Hepatocyte (in vitro differentiated cells): ENCODE data around the gene PRMT7. TPM values are rescaled to one million over a fixed set of nuclear protein-coding genes. Genes with fewer than 3 reads are reported as not detected.

Experiments
- DNase-seq: peaks from one replicate; pipeline ENCODE4 v3.0.0-alpha.2; 2016; ENCODE audit warnings: low spot score
- H2AFZ ChIP-seq: fragments of 200-600 bp; sonication (generic); 2 replicates; pipeline ENCODE4 v1.6.0; 2016; ENCODE audit warnings: antibody characterized with exemption, mild to moderate bottlenecking
- H3K27ac ChIP-seq: fragments of 200-600 bp; sonication (generic); 2 replicates; pipeline ENCODE4 v1.5.1; 2016; ENCODE audit warnings: mild to moderate bottlenecking
- H3K27me3 ChIP-seq: fragments of 200-600 bp; sonication (generic); 2 replicates; pipeline ENCODE4 v1.6.1; 2016
- H3K36me3 ChIP-seq: fragments of 200-600 bp; sonication (generic); replicated peaks from 2 replicates; pipeline ENCODE4 v1.5.1; 2016; ENCODE audit warnings: low read depth; ENCODE audit not compliant: insufficient read depth
- H3K4me1 ChIP-seq: fragments of 200-600 bp; sonication (generic); 2 replicates; pipeline ENCODE4 v1.5.1; 2016; ENCODE audit warnings: mild to moderate bottlenecking, moderate library complexity; ENCODE audit not compliant: insufficient read depth
- H3K4me2 ChIP-seq: fragments of 200-600 bp; sonication (generic); 2 replicates; pipeline ENCODE4 v1.6.0; 2016
- H3K4me3 ChIP-seq: fragments of 200-600 bp; sonication (generic); 2 replicates; pipeline ENCODE4 v1.5.1; 2016; ENCODE audit warnings: mild to moderate bottlenecking
- H3K79me2 ChIP-seq: fragments of 200-600 bp; sonication (generic); 2 replicates; pipeline ENCODE4 v1.6.0; 2017; ENCODE audit warnings: mild to moderate bottlenecking
- H3K9me2 ChIP-seq: fragments of 200-600 bp; sonication (generic); replicated peaks from 2 replicates; pipeline ENCODE4 v1.6.0; 2017; ENCODE audit warnings: mild to moderate bottlenecking; ENCODE audit not compliant: insufficient read depth
- H3K9me3 ChIP-seq: fragments of 200-600 bp; sonication (generic); 2 replicates; pipeline ENCODE4 v1.5.1; 2016; ENCODE audit warnings: low read depth, mild to moderate bottlenecking
- H4K20me1 ChIP-seq: fragments of 200-600 bp; sonication (generic); 2 replicates; pipeline ENCODE4 v1.6.0; 2016; ENCODE audit warnings: mild to moderate bottlenecking; ENCODE audit not compliant: insufficient read depth, poor library complexity, severe bottlenecking
- EZH2 ChIP-seq: fragments of 200-600 bp; sonication (generic); IDR thresholded peaks from 2 replicates; pipeline ENCODE4 v1.6.1; 2016; ENCODE audit warnings: antibody characterized with exemption, mild to moderate bottlenecking, borderline replicate concordance
- EZH2phosphoT487 ChIP-seq: fragments of 200-600 bp; sonication (generic); IDR thresholded peaks from one replicate; pipeline ENCODE4 v1.6.1; 2018; ENCODE audit warnings: antibody characterized with exemption, mild to moderate bottlenecking, low read depth, moderate library complexity; ENCODE audit not compliant: unreplicated experiment, severe bottlenecking
- WGBS: methylation state at CpG from one replicate; pipeline ENCODE4 v1.1.6; 2016; ENCODE audit warnings: low lambda C conversion rate; ENCODE audit errors: missing lambda C conversion rate; 5-methylcytosine and 5-hydroxymethylcytosine counted together
- polyA plus RNA-seq: library from polyadenylated mRNA; unstranded; fragments of >200 nt; fragmentation: Nextera tagmentation; extraction: Ambion mirVana; gene quantifications from 2 replicates; pipeline ENCODE4 v1.2.1, GENCODE V29; 2016
- total RNA-seq: library from RNA; depleted of rRNA; stranded (reverse); fragments of >200 nt; gene quantifications from 2 replicates; pipeline ENCODE4 v1.2.3, GENCODE V29; 2014
- TF ChIP-seq, protein P1 (sequence below): fragments of 200-600 bp; sonication (generic); IDR thresholded peaks from 2 replicates; pipeline ENCODE4 v1.5.1; 2016; ENCODE audit warnings: antibody characterized with exemption, mild to moderate bottlenecking; ENCODE audit not compliant: poor library complexity

Gene PRMT7
- total and polyA plus RNA-seq, 2 experiments from 2014 or later: 41.1 to 43.6 TPM

- H3K9me2 ChIP-seq: no peaks in the 10 kb centered on the region
- H2AFZ ChIP-seq: no peak overlapping the region
- H3K4me2 ChIP-seq: no peak overlapping the region
- WGBS: 72% methylated on average over 6 of the region's 6 CpGs
- TF ChIP-seq EZH2phosphoT487 (no peak), EZH2 (no peak)
- TF ChIP-seq, protein P1, sequence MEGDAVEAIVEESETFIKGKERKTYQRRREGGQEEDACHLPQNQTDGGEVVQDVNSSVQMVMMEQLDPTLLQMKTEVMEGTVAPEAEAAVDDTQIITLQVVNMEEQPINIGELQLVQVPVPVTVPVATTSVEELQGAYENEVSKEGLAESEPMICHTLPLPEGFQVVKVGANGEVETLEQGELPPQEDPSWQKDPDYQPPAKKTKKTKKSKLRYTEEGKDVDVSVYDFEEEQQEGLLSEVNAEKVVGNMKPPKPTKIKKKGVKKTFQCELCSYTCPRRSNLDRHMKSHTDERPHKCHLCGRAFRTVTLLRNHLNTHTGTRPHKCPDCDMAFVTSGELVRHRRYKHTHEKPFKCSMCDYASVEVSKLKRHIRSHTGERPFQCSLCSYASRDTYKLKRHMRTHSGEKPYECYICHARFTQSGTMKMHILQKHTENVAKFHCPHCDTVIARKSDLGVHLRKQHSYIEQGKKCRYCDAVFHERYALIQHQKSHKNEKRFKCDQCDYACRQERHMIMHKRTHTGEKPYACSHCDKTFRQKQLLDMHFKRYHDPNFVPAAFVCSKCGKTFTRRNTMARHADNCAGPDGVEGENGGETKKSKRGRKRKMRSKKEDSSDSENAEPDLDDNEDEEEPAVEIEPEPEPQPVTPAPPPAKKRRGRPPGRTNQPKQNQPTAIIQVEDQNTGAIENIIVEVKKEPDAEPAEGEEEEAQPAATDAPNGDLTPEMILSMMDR: no peak
- no peak for DNase-seq
- H3K79me2 ChIP-seq: no peaks in the 10 kb centered on the region
- H3K4me1 ChIP-seq: no peaks in the 10 kb centered on the region
- H3K9me3 ChIP-seq: no peaks in the 10 kb centered on the region
- H3K27ac ChIP-seq: no peak overlapping the region
- no peaks in the 10 kb centered on the region for H3K36me3 ChIP-seq
- H4K20me1 ChIP-seq: no peaks in the 10 kb centered on the region
- H3K4me3 ChIP-seq: no peak overlapping the region
- H3K27me3 ChIP-seq: no peaks in the 10 kb centered on the region
Observed at GRCh38 chr16:68397710-68398201, 86.9 kb downstream of the PRMT7 start.

- 91% methylated on average over 3 of the region's 3 CpGs for WGBS
- TF ChIP-seq EZH2phosphoT487 (no peak), EZH2 (no peak)
- TF ChIP-seq, protein P1: no peak
Observed at GRCh38 chr16:68399456-68399855, 88.6 kb downstream of the PRMT7 start.

DNA sequence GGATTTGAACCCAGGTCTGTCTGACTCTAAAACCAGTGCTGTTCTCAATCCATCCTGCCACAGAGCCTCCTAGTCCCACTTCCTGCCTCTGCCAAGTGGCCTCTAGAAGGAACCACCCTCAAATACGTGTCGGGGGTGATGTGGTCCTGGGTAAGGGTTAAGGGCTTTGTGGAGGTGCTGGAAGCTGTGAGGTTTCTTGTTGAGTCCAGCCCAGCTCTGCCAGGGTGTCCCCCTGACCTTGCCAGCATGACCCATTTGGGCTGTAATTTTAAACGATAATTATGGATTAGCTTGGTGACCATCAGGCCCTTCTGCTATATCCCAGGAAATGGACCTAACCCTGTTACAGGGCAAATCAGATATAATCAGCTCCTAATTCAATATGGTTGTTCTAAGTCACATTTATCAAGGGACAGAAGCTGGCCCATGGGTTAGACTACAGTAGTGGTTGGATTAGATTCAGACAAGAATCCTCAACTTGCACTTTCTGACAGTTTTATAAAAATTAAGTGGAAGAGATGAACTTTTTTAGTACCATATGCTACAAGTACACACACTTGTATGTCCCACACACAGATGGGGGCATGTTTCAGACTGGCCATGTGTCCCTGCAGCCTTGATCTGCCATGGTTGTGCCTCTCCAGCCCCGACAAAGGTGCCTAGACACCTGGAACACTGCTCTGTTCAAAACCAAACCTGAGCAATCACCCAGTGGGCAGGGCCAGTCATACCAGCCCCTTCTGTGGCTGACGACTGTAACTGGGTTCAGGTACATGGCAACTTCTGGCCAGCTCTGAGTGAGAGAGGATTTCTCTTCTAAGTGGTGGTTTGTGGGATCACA is 89.5 kb downstream of the PRMT7 start:
- H2AFZ ChIP-seq: no peak overlapping the region
- no peaks in the 10 kb centered on the region for H3K36me3 ChIP-seq
- H3K27me3 ChIP-seq: no peaks in the 10 kb centered on the region
- TF ChIP-seq, protein P1: no peak
- TF ChIP-seq EZH2: no peak
- H3K9me3 ChIP-seq: no peaks in the 10 kb centered on the region
- no peaks in the 10 kb centered on the region for H3K4me1 ChIP-seq
- no peaks in the 10 kb centered on the region for H4K20me1 ChIP-seq
- H3K9me2 ChIP-seq: no peaks in the 10 kb centered on the region
- no peak for DNase-seq
- H3K79me2 ChIP-seq: no peaks in the 10 kb centered on the region
- H3K4me3 ChIP-seq: no peak overlapping the region
- H3K4me2 ChIP-seq: no peak overlapping the region
- 90% methylated on average over 5 of the region's 5 CpGs for WGBS
- H3K27ac ChIP-seq: no peak overlapping the region

More at GRCh38 chr16:68399456-68399855, 88.6 kb downstream of the PRMT7 start:
- H3K27ac ChIP-seq: no peak overlapping the region
- no peaks in the 10 kb centered on the region for H3K4me1 ChIP-seq
- no peaks in the 10 kb centered on the region for H3K27me3 ChIP-seq
- H4K20me1 ChIP-seq: no peaks in the 10 kb centered on the region
- no peak overlapping the region for H3K4me3 ChIP-seq
- H2AFZ ChIP-seq: no peak overlapping the region
- no peak overlapping the region for H3K4me2 ChIP-seq
- no peaks in the 10 kb centered on the region for H3K9me2 ChIP-seq
- no peaks in the 10 kb centered on the region for H3K9me3 ChIP-seq
- no peaks in the 10 kb centered on the region for H3K36me3 ChIP-seq
- DNase-seq: no peak
- H3K79me2 ChIP-seq: no peaks in the 10 kb centered on the region
